Transverse colon (tissue), 4 donors: ENCODE data around the gene ITGAD. TPM values are rescaled to one million over a fixed set of nuclear protein-coding genes. Genes with fewer than 3 reads are reported as not detected.

Source experiments
- DNase-seq: peaks from one replicate; pipeline ENCODE4 v3.0.0-alpha.2; 2019
- H3K27ac ChIP-seq, 4 donors: fragments of 200-600 bp; sonication (generic); 2 replicates each; pipeline ENCODE4 v1.5.1; 2016 to 2018; ENCODE audit warnings: inconsistent platforms in 4 of 4
- H3K27me3 ChIP-seq: fragments of 200-600 bp; sonication (generic); 2 replicates; pipeline ENCODE4 v1.5.1; 2017; ENCODE audit warnings: inconsistent platforms
- H3K36me3 ChIP-seq, 4 donors: fragments of 200-600 bp; sonication (generic); 2 replicates each; pipeline ENCODE4 v1.5.1; 2017 to 2019; ENCODE audit warnings: inconsistent platforms in 4 of 4
- H3K4me1 ChIP-seq, 4 donors: fragments of 200-600 bp; sonication (generic); 2 replicates each; pipeline ENCODE4 v1.5.1; 2017 to 2020; ENCODE audit warnings: inconsistent platforms in 4 of 4
- H3K4me3 ChIP-seq, 4 donors: fragments of 200-600 bp; sonication (generic); 1 replicate in 1 of 4; 2 replicates in 3 of 4; pipeline versions ENCODE4 v1.5.1 to v1.6.1; 2017 to 2019; ENCODE audit warnings: inconsistent platforms in 4 of 4
- H3K9me3 ChIP-seq, 2 donors: fragments of 200-600 bp; sonication (generic); 2 replicates each; pipeline ENCODE4 v1.5.1; 2017 to 2019; ENCODE audit warnings: inconsistent platforms in 2 of 2
- CTCF ChIP-seq, 5 experiments: fragments of 200-600 bp in 3 of 5; fragments of 450-650 bp in 2 of 5; sonication (generic) in 3 of 5; IDR thresholded peaks; 1 replicate in 2 of 5; 2 replicates in 3 of 5; pipeline ENCODE4 v1.5.1; 2016 to 2017; ENCODE audit warnings: antibody characterized with exemption in 5 of 5, inconsistent platforms in 3 of 5, mild to moderate bottlenecking in 2 of 5, moderate library complexity in 1 of 5
- EP300 ChIP-seq: sonication (generic); formaldehyde crosslinking; IDR thresholded peaks from one replicate; pipeline ENCODE4 v1.6.1; 2017; ENCODE audit warnings: antibody characterized with exemption, low read depth
- POLR2A ChIP-seq: fragments of 450-650 bp; IDR thresholded peaks from one replicate; pipeline ENCODE4 v1.6.1; 2016; ENCODE audit warnings: antibody characterized with exemption, mild to moderate bottlenecking, moderate library complexity
- POLR2AphosphoS5 ChIP-seq, 3 donors: sonication (generic); formaldehyde crosslinking; IDR thresholded peaks; one replicate each; pipeline ENCODE4 v1.6.1; 2016; ENCODE audit warnings: antibody characterized with exemption in 3 of 3
- WGBS, 2 donors: methylation state at CpG; one replicate each; pipeline ENCODE4 v1.1.5; 2018; ENCODE audit warnings: low coverage in 1 of 2; 5-methylcytosine and 5-hydroxymethylcytosine counted together
- in situ Hi-C, 4 donors: fragments of 200-750 bp; cut with MboI; loops; one replicate each; pipeline versions ENCODE4 v1.15.0 to v1.15.1; 2017; ENCODE audit warnings: low sequenced_read_pairs in 3 of 4, low pct_ligation_motif_present in 1 of 4, low pct_unique_long_range_greater_than_20kb in 1 of 4
- intact Hi-C: fragments of 100-400 bp; cut with DNase I; formaldehyde crosslinking; loops from one replicate; pipeline ENCODE4 v1.15.1; 2023; ENCODE audit warnings: low total_unique reads
- total RNA-seq, 4 donors: library from RNA; depleted of rRNA; stranded (reverse); fragments of >200 nt; gene quantifications; one replicate each; pipeline ENCODE4 v1.1.0, GENCODE V29; 2016

ITGAD gene
- under 1 TPM in 1 of 4 donors, not detected in 3; 0.75 TPM for total RNA-seq

- Histone ChIP-seq H3K27me3 (no peaks in the 10 kb centered on the region), H3K4me1 (no peaks in the 10 kb centered on the region), H3K4me3 (no peak within 1 kb of the TSS), H3K9me3 (no peaks in the 10 kb centered on the region), H3K36me3 (no peaks in the 10 kb centered on the region), H3K27ac (no peak within 1 kb of the TSS)
- TF ChIP-seq POLR2A (no peak), CTCF (IDR thresholded peaks at IDR 0.05) (no peak), EP300 (no peak), POLR2AphosphoS5 (IDR thresholded peaks at IDR 0.05) (no peak)
- no peak for DNase-seq
- WGBS, 2 donors = 55% methylated on average over 5 of the region's 5 CpGs; no CpG with 5 or more reads in 1 of the 2 donors
- intact Hi-C loops = no loop called here
- in situ Hi-C loops = loop anchor here in 1 of 4 donors (25.0 kb wide), 1 partner anchor 94 kb away; the partner anchor contains the start of gene SLC5A2
These were observed at the start of gene ITGAD for GRCh38 chr16:31393056-31393455. Gene ITGAD (plus strand): TSS chr16:31393335. CDS start chr16:31393361, 26 bp downstream.

DNA sequence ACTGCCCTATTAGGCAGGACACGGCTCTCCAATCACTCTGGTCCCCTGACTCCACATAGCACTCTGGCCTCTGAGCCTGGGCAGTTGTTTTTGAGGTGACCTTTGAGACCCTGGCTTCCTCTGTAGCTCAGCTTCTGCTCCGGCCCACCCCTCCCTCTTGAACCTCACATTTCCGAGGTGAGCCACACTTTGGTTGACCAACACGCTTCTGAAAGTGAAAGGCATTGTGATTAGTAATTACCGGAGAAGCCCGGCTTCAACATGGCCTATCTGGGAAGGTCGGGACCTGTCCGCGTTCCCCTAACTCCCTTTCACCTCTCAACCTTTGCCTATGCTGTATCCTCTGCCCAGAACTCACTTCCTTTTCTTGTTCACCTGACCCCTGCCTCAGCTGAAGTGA is 48.4 kb upstream of the ITGAD start:
- 58 to 80% methylated on average over 1 to 9 of the region's 9 CpGs for WGBS, 2 donors
- TF ChIP-seq CTCF (IDR thresholded peaks at IDR 0.05) (no peak), POLR2A (no peak), POLR2AphosphoS5 (IDR thresholded peaks at IDR 0.05) (no peak), EP300 (no peak)
- Histone ChIP-seq H3K4me1 (peaks cover 0 to 3% (median 0%) of the 10 kb centered on the region in 4 donors), H3K27me3 (no peaks in the 10 kb centered on the region), H3K9me3 (no peaks in the 10 kb centered on the region), H3K4me3 (no peak overlapping the region), H3K36me3 (no peaks in the 10 kb centered on the region), H3K27ac (no peak overlapping the region)
- intact Hi-C loops (no loop called here), in situ Hi-C loops (no loop called here)
- DNase-seq = no peak

GRCh38 chr16:31347445-31347844 is 45.7 kb upstream of the ITGAD start:
- no peak overlapping the region for H3K4me3 ChIP-seq
- no peaks in the 10 kb centered on the region for H3K9me3 ChIP-seq
- intact Hi-C loops (no loop called here), in situ Hi-C loops (no loop called here)
- DNase-seq = no peak
- TF ChIP-seq EP300 (no peak), CTCF (IDR thresholded peaks at IDR 0.05) (no peak), POLR2AphosphoS5 (IDR thresholded peaks at IDR 0.05) (no peak)
- H3K27me3 ChIP-seq = no peaks in the 10 kb centered on the region
- H3K27ac ChIP-seq = no peak overlapping the region
- no peaks in the 10 kb centered on the region for H3K36me3 ChIP-seq
- peaks cover 0 to 3% (median 0%) of the 10 kb centered on the region in 4 donors for H3K4me1 ChIP-seq
- 61 to 86% methylated on average over 3 to 5 of the region's 5 CpGs for WGBS, 2 donors

- no peaks in the 10 kb centered on the region for H3K36me3 ChIP-seq
- peaks cover 0 to 3% (median 0%) of the 10 kb centered on the region in 4 donors for H3K4me1 ChIP-seq
- TF ChIP-seq POLR2AphosphoS5 (IDR thresholded peaks at IDR 0.05) (no peak), CTCF (IDR thresholded peaks at IDR 0.05) (no peak), EP300 (no peak), POLR2A (no peak)
- DNase-seq = no peak
- in situ Hi-C loops = no loop called here
- intact Hi-C loops = no loop called here
- WGBS, 2 donors = 50 to 55% methylated on average over 3 of the region's 3 CpGs
- no peaks in the 10 kb centered on the region for H3K27me3 ChIP-seq
- H3K4me3 ChIP-seq = no peak overlapping the region
- no peak overlapping the region for H3K27ac ChIP-seq
- no peaks in the 10 kb centered on the region for H3K9me3 ChIP-seq
These were observed 44.6 kb upstream of the ITGAD start for GRCh38 chr16:31348579-31348978.
